ENCODE results near the gene CHST11.

Gene CHST11

DNA sequence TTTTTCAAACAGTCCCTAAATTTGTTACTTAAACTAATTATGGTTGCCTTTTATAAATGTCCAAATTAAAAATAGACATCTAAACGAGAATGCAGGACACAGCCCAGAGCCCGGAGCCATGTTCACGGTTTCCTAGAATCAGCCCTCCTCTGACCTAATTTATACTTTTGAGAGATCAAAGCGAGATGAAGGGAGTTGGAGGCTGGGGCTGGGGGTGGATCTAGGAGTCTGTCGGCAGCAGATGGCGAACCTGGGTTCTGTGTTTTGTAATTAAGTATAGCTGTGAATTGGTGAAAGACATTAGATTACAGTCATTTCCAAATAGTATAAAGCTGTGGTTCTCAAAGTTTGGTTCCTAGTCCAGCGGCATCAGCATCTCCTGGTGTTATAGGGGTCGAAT, 291.2 kb downstream of the CHST11 start:
- no peak for DNase-seq

DNA sequence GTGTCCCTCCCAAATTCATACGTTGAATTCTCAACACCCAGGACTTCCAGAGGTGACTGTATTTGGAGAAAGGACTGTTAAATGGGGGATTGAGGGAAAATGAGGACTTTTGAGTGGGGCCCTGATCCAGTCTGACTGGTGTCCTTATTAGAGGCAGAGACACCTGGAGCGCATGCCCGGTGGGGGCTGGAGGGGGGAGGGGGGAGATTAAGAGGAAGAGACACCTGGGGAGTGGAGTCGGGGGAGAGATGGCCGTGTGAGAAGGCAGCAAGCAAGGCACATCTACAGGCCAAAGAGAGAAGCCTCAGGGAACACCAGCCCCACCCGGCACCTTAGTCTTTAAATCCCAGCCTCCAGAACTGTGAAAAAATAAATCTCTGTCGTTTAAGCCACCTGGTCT, 291.6 kb downstream of the CHST11 start:
- DNase-seq = no peak

DNA sequence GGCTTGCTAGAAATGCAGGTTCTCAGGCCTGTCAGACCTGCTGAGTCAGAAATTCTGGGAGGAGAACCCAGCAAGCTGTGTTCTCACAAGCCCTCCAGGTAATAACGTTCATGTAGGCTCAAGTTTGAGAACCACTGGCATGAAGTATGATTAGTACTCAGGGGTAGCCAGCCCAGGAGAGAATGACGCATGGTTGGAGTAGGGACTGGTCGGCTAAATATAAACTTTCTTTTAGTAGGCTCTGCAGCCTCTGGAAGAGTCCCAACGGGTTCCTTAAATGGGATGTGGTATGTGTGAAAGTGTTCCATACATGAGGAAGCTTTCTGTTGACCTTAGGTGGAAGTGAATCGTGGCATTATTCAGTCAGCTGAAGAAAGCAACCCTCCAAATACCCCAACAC, 292.0 kb downstream of the CHST11 start:
- no peak for DNase-seq

DNA sequence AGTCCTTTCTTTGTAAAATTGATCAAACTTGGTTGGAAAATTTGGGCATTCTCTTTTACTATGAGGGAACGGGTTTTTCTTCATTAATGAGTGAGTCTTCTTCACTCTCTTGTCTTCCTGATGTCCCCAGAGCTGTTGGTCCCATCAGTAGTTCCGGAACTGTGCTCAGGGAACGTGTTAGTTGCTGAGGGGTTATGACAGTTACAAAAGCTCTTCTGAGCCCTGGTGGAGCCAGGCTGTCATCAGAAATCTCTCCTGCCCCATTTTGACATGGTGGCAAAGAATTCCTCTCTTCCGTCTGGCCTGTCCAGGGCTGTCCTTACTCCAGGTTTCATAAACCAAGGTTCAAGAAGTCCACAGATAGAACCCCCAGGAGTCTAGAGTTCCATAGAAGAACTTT, 292.8 kb downstream of the CHST11 start:
- DNase-seq = no peak

DNA sequence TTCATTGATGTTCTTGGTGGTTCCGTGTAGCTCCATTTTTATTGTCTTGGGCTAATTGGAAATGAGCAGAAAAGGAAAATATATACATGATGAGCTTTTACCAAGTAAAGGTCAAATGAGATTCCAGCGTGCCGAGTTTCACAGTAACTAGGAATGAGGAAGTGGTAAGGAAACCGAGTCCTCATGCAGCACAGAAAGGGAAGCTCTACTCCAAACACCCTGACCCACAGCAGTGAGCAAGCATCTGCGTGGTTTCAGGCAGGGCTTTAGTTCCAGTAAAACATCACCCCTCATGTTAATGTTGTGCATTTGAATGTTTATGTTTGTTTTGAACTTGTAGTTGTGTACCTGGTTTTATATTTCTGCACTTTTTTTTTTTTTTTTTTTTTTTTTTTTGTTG, 293.3 kb downstream of the CHST11 start:
- DNase-seq = no peak

DNA sequence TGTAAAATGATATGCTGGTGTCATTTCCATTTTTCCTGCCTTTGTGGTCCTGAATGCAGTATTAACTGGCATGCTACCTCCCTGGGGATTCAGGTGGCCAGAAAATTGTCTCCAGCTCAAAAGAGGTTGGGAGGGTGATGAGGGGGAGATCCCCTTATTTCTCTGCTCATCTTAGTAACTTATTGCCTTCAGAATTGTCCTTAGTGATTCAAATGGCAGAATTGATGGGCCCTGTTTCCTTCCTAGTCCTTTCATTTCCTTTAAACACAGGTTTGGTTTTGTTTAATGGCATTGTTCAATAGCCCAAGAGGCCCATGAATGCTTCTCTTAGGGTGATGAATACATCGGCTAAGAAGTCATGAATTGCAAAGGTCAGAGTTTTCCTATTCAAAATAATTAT, 294.4 kb downstream of the CHST11 start:
- DNase-seq = no peak

DNA sequence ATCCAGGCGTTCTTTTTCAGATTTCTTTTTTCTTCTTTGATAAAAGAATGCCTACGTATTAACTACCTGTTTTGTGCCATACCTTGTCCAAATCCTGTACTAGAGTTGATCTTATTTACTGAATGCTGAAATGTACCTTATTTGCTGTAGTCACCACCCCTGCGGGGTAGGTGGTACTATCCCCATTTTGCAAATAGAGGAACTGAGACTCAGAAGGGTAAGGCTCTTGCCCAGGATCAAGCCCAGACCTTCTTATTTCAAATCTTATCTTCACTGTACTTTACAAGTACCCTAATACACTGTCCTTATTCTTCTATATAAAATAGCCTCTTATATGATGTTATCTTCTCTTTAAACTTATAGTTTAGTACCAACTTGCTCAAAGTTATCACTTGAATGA, 294.8 kb downstream of the CHST11 start:
- DNase-seq = no peak

DNA sequence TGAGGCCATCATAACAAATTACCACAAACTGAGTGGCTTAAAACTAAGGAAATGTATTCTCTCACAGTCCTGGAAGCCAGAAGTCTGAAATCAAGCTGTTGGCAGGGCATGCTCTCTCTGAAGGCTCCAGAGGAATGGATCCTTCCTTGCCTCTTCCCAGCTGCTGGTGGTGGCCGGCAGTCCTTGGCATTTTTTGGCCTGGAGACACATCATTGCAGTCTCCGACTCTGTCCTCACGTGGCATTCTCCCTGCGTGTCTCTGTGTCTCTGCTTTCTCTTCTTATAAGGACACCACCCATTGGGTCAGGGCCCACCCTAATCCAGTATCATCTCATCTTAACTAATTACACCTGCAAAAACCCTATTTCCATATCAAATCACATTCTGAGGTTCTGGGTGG, 295.3 kb downstream of the CHST11 start:
- DNase-seq = no peak

DNA sequence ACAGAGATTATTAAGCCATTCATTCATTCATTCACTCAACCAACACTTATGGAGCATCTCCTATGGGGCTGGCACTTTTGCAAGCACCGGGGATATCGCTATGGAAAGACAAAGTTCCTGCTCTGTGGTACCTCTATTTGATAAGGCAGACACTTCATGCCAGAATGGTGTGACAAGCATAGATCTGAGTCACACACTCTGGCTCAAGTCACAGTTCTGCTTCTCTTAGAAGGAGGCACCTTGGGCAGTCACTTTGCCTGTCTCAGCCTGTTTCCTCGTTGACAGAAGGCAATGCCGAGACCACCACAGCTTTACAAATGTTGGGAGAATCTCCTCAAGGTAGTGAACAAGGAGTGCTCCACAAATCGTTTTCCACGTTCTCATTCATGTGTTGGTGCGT, 296.1 kb downstream of the CHST11 start:
- DNase-seq = no peak

DNA sequence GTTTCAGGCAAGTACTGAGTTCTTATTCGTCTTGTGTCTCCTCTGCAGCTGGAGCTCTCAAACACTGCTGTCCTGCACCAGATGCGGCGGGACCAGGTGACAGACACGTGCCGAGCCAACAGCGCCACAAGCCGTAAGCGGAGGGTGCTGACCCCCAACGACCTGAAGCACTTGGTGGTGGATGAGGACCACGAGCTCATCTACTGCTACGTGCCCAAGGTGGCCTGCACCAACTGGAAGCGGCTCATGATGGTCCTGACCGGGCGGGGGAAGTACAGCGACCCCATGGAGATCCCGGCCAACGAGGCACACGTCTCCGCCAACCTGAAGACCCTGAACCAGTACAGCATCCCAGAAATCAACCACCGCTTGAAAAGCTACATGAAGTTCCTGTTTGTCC, 300.2 kb downstream of the CHST11 start:
- no peak for DNase-seq

DNA sequence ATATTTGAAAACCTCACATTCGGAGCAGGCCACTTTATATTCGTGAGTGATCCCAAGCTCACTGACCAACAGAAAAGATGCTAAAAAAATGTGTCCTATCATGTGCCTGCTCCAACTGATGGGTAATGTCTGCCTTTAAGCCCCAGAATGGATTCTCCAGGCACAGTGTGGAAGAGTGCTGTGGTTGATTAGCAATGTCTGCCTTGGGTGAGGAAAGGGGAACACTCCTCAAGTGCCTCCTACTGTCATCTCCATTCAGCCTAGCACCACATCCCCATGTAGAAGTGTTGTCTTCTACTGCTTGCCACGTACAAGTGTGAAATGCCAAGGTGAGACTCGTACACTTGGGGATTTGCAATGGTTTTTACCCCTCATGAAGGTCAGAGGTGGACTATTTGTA, 302.0 kb downstream of the CHST11 start:
- no peak for DNase-seq

DNA sequence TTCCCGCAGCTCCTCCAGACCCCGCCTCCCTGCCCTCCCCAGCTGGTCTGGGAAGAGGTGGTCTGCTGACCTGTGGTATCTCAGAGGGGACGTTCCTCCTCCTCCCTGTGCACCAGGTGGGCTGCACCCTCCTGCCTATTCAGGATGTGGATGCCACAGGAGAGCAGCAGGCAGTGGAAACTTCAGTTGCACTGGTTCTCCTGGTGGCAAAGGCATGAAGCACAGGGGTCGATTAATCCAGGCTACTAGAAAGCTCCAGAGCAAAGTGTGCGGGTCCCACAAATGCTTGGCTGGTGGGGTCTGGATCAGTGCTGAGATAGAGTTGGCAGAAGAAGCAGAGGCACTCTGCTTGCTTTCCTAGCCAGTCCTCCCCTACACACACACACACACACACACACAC, 304.3 kb downstream of the CHST11 start:
- no peak for DNase-seq

DNA sequence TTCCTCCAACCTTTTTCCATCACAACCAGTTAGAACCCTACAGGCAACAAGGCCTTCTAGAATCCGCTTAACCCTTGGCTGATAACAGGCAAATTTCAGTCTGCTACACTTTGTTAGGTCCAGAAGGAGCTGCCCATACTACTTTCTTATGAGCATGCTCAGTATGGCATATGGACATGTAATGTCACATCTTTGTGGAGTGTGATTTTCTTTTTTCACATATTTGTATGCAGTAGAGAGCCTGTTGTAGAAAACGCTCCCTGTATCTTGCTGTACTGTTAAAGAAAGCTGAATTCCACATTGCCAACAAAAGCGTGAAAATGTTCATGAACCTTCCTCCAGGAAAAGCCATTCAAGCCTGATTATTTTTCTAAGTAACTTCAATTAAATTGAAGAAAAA, 304.9 kb downstream of the CHST11 start:
- no peak for DNase-seq

DNA sequence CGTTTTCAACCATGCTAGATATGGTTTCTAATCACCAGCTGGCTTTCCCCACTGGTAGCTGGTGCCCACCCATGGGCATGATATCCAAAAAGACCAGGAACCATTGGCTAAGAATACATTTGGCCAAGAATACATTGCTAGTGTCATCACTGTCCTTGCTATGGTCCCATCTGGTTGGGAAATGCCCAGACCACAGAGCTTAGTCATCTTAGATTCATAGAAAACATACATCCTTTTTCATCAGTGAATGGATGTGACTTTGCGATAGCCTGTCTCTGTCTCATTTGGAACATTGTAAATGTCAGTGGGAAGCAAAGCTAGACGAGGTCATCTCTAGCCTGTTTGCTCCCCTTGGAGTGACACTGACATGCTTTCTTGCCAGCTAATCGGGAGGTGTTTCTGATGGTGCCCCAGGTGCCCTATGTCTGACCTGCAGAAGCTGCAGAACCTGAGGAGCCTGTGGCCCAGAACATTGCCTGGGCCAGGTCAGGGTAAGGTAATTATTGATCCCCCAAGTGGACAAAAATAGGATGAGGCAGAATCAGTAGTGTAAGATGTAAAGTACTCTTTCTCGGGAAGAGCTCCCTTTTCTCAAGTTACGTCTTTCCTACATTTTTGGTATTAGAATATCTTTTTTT, 306.5 kb downstream of the CHST11 start:
- DNase-seq = no peak

DNA sequence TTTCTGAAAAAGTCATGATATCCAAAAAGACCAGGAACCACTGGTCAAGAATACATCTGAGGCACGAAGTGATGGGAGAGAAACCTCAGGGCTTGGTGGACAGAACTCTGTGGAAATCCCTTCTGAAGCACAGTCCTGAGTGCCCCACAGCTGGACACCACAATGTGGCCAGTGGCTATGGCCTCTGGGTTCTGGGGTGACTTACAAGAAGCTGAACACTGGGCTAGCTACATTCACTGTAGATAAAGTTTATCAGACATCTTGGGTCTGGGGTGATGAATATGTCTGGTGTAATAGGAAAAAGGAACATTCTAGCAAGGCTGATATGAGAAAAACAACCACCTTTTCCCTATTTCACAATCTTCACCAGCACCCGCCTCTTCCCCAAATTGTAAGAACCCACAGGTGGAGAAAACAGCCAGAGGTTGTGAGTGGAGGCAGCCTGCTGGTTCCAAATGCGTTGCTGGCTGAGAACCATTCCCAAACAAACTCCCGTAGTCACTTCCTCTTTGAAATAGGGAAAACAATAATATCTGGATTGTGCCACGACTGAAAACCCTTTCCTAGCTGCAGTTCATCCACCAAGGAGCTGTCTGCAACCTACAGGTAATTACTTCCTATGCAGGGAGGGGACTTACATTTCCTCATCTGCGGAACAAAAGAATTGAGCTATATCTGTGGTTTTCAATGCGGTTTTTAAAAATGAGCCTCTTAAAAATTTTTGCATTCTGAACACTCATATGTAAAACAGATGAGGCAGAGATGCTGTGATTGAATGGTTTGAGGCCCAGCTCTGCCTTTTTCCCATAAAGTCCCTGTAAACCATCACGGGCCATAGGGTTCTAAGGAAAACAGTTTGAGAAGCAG, 307.7 kb downstream of the CHST11 start:
- DNase-seq = no peak

DNA sequence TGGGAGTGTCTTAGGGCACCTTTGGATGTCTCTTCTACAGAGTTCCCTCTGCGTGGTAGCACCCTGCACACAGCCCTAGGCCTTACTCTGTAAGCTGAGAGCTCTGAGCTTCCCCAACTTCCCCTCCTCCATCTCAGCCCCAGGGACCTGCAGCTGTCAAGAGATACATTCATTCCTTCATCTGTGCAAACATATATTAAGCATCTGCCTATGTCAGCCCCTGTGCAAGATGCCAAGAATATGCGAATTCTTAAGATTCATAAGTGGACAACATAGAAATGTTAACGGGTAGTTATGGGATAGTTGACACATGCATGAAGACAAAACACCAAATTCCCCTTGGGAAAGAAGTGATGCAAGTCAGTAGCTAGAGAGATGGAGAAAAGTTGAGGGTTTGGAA, 310.5 kb downstream of the CHST11 start:
- DNase-seq = no peak

DNA sequence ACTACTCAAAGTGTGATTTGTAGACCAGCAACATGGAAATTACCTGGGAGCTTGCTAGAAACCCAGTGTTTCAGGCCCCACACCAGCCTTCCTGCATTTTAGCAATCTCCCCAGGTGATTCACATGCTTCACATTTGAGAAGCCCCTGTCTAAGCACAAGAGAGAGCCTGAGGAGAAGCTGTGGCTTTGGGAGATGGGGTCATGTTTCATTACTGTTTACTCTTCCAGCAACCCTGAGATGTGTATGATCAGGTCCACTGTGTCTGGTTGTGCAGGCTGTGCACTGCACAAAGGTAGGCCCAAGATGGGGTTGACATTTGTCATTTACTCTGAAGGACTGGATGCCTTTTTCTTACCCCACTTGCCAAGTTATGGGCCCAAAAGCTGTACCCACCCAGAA, 311.3 kb downstream of the CHST11 start:
- no peak for DNase-seq

DNA sequence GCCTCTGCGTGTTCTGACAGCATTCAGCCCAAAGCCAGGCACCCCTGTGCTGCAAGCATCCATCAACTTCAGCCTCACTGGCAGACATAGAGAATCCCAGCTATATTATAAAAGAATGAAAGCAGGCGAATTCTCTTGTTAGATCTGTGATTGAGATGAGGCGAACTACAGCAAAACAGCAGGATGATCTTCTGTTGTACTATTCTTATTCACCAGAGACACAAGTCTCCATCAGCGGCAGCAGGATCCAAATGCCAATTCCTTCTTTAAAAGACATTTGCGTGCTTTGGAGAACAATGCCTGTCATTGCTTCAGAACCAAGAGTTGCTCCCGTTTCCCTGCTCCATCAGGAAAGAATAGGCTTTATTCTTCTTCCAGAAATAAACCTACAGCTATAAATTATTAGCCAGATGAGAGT, 312.4 kb downstream of the CHST11 start:
- DNase-seq = no peak

DNA sequence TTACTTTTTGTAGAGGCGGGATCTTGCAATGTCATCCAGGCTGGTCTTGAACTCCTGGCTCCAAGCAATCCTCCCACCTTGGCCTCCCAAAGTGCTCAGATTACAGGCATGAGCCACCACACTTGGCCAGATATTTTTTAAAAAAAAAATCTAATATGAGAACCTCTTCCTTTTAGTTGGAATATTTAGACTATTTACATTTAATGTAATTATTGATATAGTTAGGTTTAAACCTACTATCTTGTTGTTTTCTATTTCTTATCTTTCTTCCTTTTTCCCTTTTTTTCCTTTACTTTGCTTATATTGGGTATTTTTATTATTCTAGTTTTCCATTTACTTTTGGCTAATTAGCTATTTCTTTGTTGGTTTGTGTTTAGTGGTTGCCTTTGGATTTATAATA, 315.6 kb downstream of the CHST11 start:
- DNase-seq = no peak

DNA sequence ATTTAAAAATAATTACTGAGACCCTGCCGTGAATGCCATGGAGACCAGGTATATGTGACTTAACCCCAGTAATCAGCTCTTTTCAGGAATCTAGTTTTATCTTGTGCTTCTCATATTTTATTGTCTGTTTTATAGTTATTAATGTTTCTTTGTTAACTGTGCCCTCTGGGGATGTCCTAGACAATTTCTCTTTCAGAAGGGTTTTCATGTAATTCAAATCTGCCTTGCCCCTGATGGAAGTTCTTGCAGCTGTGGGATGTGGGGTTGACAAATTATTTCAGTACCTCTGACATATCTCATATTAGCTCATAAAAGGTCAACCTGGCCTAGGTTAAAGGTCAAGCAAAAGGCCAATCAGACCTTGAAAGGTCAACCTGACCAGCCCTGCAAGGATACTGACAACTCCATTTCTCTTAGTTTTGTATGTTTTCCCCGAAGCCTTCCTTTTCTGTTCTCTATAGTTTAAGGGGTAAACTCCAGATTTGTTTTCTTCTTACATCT, 319.0 kb downstream of the CHST11 start:
- DNase-seq = no peak

DNA sequence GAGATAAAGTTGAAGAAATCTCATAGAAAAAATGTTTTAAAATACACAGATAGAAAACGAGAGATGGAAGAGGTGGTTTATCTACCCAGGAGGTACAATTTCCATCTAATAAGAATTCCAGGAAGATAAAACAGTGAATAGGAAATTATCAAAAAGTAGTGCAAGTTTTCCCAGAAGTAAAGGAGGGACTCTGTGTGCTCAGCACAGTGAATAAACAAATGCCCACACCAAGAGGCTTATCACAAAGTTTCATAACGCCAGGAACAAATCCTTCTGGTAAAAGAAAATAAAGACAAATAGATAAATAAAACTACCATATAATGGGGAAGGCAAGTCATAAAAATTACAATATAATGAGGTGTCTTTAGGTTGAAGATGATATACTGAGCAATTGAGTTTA, 322.4 kb downstream of the CHST11 start:
- no peak for DNase-seq

DNA sequence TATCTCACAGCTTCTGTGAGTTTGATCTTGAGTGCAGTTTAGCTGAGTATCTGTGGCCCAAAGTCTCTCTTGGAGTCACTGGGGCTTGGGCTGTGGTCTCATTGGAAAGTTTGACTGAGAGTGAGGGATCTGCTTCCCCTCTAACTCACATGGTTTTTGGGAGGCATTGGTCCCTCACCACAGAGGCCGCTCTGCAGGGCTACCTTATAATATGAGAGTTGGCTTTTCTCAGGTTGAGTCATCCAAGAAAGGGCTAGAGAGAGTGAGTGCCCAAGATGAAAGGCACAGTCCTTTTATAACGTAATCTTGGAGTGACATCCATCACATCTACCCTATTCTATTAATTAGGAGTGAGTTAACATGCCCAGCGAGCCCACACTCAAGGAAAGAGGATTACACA, 325.5 kb downstream of the CHST11 start:
- no peak for DNase-seq

DNA sequence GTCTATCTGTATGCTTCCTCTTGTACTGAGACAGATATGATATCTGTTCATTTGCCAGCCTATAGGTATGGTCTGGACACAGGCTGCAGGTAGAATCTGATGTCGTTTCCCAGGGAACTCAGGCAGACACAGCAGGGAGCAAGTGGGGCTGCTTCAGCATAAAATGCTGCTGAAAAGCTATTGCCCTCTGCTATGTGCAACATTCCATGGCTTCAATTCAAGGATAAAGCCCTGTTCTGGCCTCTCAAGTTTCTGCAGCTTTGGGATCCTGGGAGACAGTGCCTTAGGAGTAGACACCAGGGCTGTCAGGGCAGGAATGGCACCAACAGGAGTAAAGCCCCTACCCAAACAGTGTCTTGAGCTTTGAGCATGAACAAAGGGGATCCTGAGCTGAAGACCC, 327.8 kb downstream of the CHST11 start:
- DNase-seq = no peak

DNA sequence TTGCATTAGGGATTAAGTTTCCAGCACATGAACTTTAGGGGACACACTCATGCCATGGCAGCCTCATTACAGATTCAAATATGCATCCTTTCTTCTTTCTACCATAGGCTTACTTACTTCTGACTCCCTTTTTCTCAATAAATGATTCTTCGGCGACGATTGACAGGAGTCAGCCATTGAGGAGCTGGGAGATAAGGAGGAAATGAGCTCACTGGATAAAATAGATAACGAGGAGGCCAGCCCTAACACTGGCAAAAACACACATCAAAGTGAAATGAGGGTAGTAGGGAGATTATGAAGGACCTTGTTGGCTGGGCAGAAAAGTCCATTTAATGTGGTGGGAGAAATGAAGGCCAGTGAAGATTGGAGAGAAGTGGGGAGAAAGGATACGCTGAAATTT, 329.1 kb downstream of the CHST11 start:
- DNase-seq = no peak

DNA sequence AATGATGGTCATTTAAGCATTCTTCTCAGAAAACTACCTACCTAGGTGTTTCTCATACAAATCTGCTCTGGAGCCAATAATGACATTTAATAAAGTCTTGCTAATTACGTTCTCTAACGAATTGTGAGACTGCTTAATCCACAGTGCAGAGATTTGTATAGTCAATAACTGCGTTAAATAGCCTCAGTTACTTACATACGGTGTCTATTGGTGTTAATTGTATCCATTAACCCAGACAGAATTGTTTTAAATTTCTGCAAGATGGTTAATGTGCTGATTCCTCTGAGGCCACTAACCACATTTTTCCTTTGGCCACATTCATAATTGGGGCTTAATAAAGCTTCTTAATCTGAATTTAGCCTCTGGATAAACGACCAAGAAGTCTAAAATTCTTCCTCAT, 329.6 kb downstream of the CHST11 start:
- DNase-seq = no peak

Data from hippocampal formation (tissue), 2 donors.